Measurements from ENCODE around the gene SULT1B1. TPM values are rescaled to one million over a fixed set of nuclear protein-coding genes. Genes with fewer than 3 reads are reported as not detected.

Gene SULT1B1
- total RNA-seq: 1.1 and 1.7 TPM in 2 replicates

GRCh38 chr4:69760455-69760854, at the start of gene SULT1B1:
Gene SULT1B1 (minus strand): TSS chr4:69760620. CDS start chr4:69755217, 5,403 bp downstream.

Other genes starting within 250 kb of the SULT1B1 start
- gene UGT2A2, start 121.0 kb downstream of the SULT1B1 start, total RNA-seq: not detected in 2 replicates
- gene UGT2A1, start 107.4 kb downstream of the SULT1B1 start, total RNA-seq: 0.16 TPM in 1 of 2 replicates, not detected in the other
- 0.97 and 7.4 TPM in 2 replicates for gene SULT1E1, start 99.5 kb upstream of the SULT1B1 start, total RNA-seq
- gene CSN1S1, start 170.4 kb upstream of the SULT1B1 start, total RNA-seq: not detected in 2 replicates
- not detected in 2 replicates for gene CSN2, start 205.1 kb upstream of the SULT1B1 start, total RNA-seq
- not detected in 2 replicates for gene STATH, start 235.3 kb upstream of the SULT1B1 start, total RNA-seq

Measured in bladder microvascular endothelial cell (primary cell).